ENCODE results near the gene XCL2. TPM values are rescaled to one million over a fixed set of nuclear protein-coding genes. Genes with fewer than 3 reads are reported as not detected.

XCL2 gene
- polyA plus RNA-seq, 3 donors: 0.56 to 1.9 TPM; not detected in 1

DNA sequence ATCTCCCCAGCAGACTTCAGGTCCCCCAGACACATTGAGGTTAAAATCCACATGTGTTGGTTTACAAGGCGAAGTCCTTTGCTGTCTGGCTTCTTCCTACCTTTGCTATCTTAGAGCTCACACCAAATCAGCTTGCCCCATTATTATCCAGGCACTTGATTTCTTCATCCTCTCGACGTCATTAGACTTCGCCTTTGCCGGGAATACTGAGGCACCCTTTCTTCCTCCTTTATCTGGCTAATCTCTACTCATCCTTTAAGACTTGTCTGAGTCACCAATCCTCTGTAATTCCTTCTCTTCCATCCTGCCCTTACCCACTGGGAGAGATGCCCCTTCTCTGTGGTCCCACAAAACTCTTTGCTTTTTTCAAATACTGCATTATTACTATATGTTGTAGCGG lies 9.2 kb upstream of the XCL2 start:
- no peak overlapping the region for H3K27ac Mint-ChIP-seq
- H3K9ac ChIP-seq (ENCODE audit: insufficient read depth, low read length, poor library complexity, severe bottlenecking): no peak overlapping the region
- H3K4me3 Mint-ChIP-seq: no peak overlapping the region
- H3K27ac ChIP-seq (ENCODE audit: low read depth in 1 of 2, low read length in 2 of 2): no peak overlapping the region
- H3K27me3 ChIP-seq (ENCODE audit: control insufficient read depth in 2 of 2, insufficient read depth in 2 of 2, low read length in 2 of 2): no peaks in the 10 kb centered on the region
- no peak overlapping the region for H3K4me2 ChIP-seq (replicated peaks; ENCODE audit: extremely low read depth, low read length, poor library complexity, severe bottlenecking)
- peaks cover 22 to 27% of the 10 kb centered on the region in 2 donors for H3K4me1 ChIP-seq (ENCODE audit: control insufficient read depth in 1 of 2, insufficient read depth in 2 of 2, low read length in 2 of 2)
- TF ChIP-seq, protein P1, sequence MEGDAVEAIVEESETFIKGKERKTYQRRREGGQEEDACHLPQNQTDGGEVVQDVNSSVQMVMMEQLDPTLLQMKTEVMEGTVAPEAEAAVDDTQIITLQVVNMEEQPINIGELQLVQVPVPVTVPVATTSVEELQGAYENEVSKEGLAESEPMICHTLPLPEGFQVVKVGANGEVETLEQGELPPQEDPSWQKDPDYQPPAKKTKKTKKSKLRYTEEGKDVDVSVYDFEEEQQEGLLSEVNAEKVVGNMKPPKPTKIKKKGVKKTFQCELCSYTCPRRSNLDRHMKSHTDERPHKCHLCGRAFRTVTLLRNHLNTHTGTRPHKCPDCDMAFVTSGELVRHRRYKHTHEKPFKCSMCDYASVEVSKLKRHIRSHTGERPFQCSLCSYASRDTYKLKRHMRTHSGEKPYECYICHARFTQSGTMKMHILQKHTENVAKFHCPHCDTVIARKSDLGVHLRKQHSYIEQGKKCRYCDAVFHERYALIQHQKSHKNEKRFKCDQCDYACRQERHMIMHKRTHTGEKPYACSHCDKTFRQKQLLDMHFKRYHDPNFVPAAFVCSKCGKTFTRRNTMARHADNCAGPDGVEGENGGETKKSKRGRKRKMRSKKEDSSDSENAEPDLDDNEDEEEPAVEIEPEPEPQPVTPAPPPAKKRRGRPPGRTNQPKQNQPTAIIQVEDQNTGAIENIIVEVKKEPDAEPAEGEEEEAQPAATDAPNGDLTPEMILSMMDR (IDR thresholded peaks at IDR 0.05): no peak
- peaks cover 0 to 12% (median 7%) of the 10 kb centered on the region in 7 donors for H3K9me3 Mint-ChIP-seq
- no peaks in the 10 kb centered on the region for H4K20me1 ChIP-seq (ENCODE audit: insufficient read depth, low read length)
- H3K36me3 Mint-ChIP-seq: peaks cover 0 to 3% of the 10 kb centered on the region in 2 donors
- no peaks in the 10 kb centered on the region for H3K79me2 ChIP-seq (ENCODE audit: insufficient read depth, low read length)
- H3K4me3 ChIP-seq (replicated peaks in 1 of 3; ENCODE audit: low read depth in 2 of 3, low read length in 3 of 3): no peak overlapping the region
- intact Hi-C loops (cut with micrococcal nuclease): no loop called here
- H2AFZ ChIP-seq (ENCODE audit: insufficient read depth, low read depth, low read length, poor library complexity, severe bottlenecking): no peak overlapping the region
- DNase-seq: no peak
- peaks cover 26% of the 10 kb centered on the region for H3K4me1 Mint-ChIP-seq
- WGBS (ENCODE audit: insufficient coverage): 89% methylated on average over 5 of the region's 6 CpGs
- H3K36me3 ChIP-seq (replicated peaks in 1 of 2; ENCODE audit: control insufficient read depth in 1 of 2, insufficient read depth in 2 of 2, low read length in 2 of 2): no peaks in the 10 kb centered on the region
- H3K27me3 Mint-ChIP-seq (ENCODE audit: low read depth in 3 of 3): peaks cover 0 to 2% (median 0%) of the 10 kb centered on the region in 3 donors
- H3K9me3 ChIP-seq (replicated peaks in 1 of 2; ENCODE audit: control insufficient read depth in 1 of 2, insufficient read depth in 1 of 2, low read length in 2 of 2): no peaks in the 10 kb centered on the region

DNA sequence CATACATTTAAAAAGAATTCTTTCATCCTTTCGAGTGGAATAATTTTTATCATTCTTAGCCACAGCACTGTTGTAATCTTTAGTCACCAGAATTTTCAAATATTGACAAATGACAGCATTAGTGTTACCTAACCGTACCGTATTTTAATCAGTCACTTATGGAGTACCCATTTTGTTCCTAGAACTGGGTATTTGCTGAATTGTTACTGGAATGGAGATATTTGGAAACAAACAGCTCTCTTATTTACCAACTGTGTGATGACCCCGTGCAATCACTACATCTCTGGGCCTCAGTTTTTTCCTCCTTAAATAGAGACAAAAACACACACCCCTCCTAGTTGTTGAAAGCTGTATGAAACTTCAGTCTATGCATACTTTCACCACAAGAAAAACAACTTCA lies 7.9 kb upstream of the XCL2 start:
- intact Hi-C loops (cut with micrococcal nuclease): no loop called here

More for the DNA sequence above, 7.9 kb upstream of the XCL2 start:
- TF ChIP-seq, protein P1 (IDR thresholded peaks at IDR 0.05): no peak
- H3K36me3 Mint-ChIP-seq: peaks cover 0 to 3% of the 10 kb centered on the region in 2 donors
- no peaks in the 10 kb centered on the region for H4K20me1 ChIP-seq (ENCODE audit: insufficient read depth, low read length)
- H3K27ac ChIP-seq (ENCODE audit: low read depth in 1 of 2, low read length in 2 of 2): no peak overlapping the region
- peaks cover 20% of the 10 kb centered on the region for H3K4me1 Mint-ChIP-seq
- H3K27me3 ChIP-seq (ENCODE audit: control insufficient read depth in 2 of 2, insufficient read depth in 2 of 2, low read length in 2 of 2): no peaks in the 10 kb centered on the region
- H2AFZ ChIP-seq (ENCODE audit: insufficient read depth, low read depth, low read length, poor library complexity, severe bottlenecking): no peak overlapping the region
- H3K4me3 Mint-ChIP-seq: no peak overlapping the region
- no peaks in the 10 kb centered on the region for H3K9me3 ChIP-seq (replicated peaks in 1 of 2; ENCODE audit: control insufficient read depth in 1 of 2, insufficient read depth in 1 of 2, low read length in 2 of 2)
- peaks cover 2 to 20% (median 7%) of the 10 kb centered on the region in 7 donors for H3K9me3 Mint-ChIP-seq
- no peaks in the 10 kb centered on the region for H3K79me2 ChIP-seq (ENCODE audit: insufficient read depth, low read length)
- WGBS (ENCODE audit: insufficient coverage): 100% methylated on average over 1 of the region's 4 CpGs
- H3K4me2 ChIP-seq (replicated peaks; ENCODE audit: extremely low read depth, low read length, poor library complexity, severe bottlenecking): no peak overlapping the region
- H3K36me3 ChIP-seq (replicated peaks in 1 of 2; ENCODE audit: control insufficient read depth in 1 of 2, insufficient read depth in 2 of 2, low read length in 2 of 2): no peaks in the 10 kb centered on the region
- H3K9ac ChIP-seq (ENCODE audit: insufficient read depth, low read length, poor library complexity, severe bottlenecking): no peak overlapping the region
- peaks cover 14 to 17% of the 10 kb centered on the region in 2 donors for H3K4me1 ChIP-seq (ENCODE audit: control insufficient read depth in 1 of 2, insufficient read depth in 2 of 2, low read length in 2 of 2)
- no peak for DNase-seq
- no peak overlapping the region for H3K4me3 ChIP-seq (replicated peaks in 1 of 3; ENCODE audit: low read depth in 2 of 3, low read length in 3 of 3)
- peaks cover 0 to 2% (median 0%) of the 10 kb centered on the region in 3 donors for H3K27me3 Mint-ChIP-seq (ENCODE audit: low read depth in 3 of 3)
- no peak overlapping the region for H3K27ac Mint-ChIP-seq

Data from CD14-positive monocyte (primary cell).